ENCODE measurements around the gene KIF26B.

Gene KIF26B

GRCh38 chr1:245571815-245572294 is 417.1 kb downstream of the KIF26B start:
- no peak for DNase-seq (ENCODE audit: low read depth)

DNA sequence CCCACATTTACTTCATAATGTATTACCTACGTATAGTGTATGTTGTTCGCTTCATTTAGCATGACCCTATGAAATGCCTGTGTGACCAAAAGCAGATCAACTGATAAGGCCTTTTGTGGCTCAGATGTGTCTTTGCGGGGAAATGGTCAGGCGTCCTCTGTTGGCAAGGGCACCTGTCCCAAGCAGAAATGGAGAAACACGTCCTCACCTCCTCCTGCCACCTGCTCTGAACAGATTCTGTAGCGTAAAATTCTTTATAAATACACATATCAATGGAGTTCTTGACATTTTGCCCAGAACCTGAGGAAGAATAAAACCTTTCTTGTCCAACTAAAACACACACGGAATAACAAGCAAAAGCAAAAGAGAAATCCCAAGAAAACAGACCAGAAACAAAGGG is 417.9 kb downstream of the KIF26B start:
- no peak for DNase-seq (ENCODE audit: low read depth)

DNA sequence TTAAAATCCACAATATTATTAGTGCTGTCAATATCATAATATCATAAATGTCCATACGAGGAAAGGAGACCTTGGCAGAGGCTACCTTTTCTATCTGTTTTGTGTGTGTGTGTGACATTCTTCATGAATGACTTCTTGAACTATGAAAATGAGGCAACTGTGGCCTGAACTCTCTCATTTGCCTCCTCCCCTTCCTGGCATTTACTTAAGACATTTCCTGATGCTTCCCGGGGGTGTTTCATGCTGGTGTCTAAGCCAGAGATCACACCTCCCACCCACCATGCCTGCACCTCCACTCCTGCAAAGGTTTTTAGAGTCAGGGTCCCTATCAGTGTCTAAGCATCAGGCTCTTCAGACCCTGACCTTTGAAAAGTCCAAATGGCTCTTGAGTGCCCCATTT is 420.9 kb downstream of the KIF26B start:
- DNase-seq (ENCODE audit: low read depth), result no peak

- DNase-seq (ENCODE audit: low read depth), result no peak
Observed at GRCh38 chr1:245576323-245576722, 421.5 kb downstream of the KIF26B start.

GRCh38 chr1:245577191-245578157 is 422.7 kb downstream of the KIF26B start:
- DNase-seq (ENCODE audit: low read depth), result no peak

DNA sequence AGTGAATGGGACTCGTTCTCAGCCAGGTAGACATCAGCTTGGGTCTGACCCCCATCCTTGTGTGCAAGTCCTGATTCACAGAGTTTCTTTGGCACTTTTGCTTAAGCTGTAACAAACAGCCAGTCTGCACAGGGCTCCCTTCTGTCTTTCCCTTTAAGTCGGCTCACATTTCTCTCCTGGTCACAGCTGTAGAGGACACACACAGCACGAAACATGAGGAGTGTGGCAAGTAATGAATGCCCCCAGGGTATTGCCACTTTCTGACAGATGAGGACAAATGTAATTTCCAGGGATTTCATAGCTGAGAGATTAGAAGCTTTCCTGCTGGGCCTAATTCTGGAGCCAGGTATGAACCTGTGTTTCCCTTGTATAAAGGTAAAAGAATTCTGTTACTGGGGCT is 423.5 kb downstream of the KIF26B start:
- DNase-seq (ENCODE audit: low read depth), result no peak

- DNase-seq (ENCODE audit: low read depth), result no peak
Observed at GRCh38 chr1:245578771-245579170, 424.0 kb downstream of the KIF26B start.

GRCh38 chr1:245579881-245580280 is 425.1 kb downstream of the KIF26B start:
- no peak for DNase-seq (ENCODE audit: low read depth)

- DNase-seq (ENCODE audit: low read depth), result no peak
Observed at GRCh38 chr1:245580651-245581050, 425.9 kb downstream of the KIF26B start.

- no peak for DNase-seq (ENCODE audit: low read depth)
Observed at GRCh38 chr1:245582026-245582425, 427.2 kb downstream of the KIF26B start.

GRCh38 chr1:245583081-245583480 is 428.3 kb downstream of the KIF26B start:
- DNase-seq (ENCODE audit: low read depth), result no peak

GRCh38 chr1:245583575-245584330 is 429.0 kb downstream of the KIF26B start:
- DNase-seq (ENCODE audit: low read depth), result no peak

GRCh38 chr1:245585252-245585959 is 430.6 kb downstream of the KIF26B start:
- no peak for DNase-seq (ENCODE audit: low read depth)

DNA sequence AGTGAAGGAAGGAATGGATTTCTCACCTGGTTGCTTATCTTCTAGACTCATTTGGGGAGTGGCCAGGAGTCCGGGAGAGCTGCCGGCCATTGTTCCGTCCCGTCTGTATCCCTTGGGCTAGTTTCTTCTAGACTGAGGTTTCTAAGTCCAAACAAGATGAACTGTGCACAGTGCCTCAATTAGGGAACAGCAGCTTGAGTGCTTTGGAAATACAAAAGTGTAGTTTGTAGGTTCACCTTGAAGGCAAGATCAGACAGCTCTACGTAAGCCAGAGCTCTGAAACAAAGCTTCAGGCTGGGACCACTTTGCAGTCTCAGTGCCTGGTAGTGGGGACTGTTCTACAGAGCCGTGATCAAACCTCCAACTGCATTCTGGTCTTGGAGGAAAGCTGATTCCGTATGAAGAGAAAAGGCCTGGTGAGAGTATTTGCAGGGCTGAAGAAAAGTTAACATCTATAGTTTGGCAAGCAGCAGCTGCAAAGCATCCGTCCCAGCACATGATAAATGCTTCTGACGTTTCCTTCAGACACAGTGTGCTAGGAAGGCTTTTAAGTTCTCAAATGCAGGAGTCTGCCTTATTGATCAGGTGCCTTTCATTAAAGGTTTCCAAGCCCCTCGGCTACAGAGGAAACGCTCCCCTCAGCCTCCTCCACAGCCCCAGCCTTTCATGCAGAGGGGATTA is 432.8 kb downstream of the KIF26B start:
- DNase-seq (ENCODE audit: low read depth), result no peak

DNA sequence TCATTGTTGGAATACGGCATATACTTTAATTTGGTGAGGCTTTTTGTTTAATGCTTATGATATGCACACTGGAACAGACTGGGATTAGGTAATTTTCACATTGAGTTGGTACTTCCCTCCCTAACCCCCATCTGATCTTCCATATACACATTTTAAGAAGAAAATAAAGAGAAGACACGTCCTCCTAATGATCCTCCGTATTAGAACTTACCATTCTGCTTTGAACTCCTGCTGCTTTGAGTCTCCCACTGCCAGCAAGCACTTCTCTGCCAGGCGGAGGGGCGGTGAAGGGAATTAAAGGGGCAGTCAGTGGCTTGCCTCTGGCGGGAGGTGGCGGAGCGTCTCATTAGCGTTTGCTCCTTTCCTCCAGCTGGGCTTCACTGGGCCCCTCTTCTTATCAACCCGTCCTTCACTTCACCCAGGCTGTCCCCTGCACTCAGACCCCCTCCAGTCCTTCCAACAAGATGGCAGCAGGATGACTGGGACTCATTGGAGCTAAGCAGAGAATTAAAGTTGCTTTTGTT is 433.4 kb downstream of the KIF26B start:
- no peak for DNase-seq (ENCODE audit: low read depth)

GRCh38 chr1:245589316-245589715 is 434.5 kb downstream of the KIF26B start:
- DNase-seq (ENCODE audit: low read depth), result no peak

DNA sequence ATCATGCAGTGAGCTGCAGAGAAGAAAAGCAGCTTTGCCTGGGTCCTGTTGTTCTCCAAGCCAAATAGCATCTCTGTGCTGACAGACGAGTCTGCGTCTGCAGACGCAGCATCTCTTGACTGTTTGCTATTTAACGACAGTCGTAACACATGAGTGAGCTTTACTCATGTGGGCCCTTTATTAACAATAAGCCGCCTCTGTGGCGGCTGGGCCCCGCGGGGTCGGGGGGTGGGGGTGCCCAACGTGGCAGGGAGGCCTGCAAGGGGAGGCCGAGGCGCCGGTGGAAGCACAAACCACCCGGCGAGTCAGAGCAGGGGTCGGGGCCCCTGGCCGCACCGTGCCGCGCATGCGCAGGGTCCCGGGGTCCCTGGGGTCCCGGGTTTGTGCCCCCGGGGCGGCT is 435.1 kb downstream of the KIF26B start:
- DNase-seq (ENCODE audit: low read depth), result no peak

DNA sequence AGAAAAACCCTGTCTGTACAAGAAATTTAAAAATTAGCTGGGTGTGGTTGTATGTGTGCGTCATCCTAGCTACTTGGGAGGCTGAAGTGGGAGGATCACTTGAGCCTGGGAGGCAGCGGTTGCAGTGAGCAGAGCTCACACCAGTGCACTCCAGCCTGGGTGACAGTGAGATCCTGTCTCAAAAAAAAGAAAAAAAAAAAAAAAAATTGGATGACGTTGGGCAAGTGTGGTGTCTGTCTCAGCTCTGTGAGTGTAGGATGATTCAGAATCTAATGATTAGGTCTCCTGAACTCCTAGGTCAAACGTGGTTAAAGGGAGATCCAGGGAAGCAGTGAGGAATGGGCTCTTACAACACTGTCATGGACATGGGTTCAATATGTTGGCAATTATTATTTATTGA is 435.9 kb downstream of the KIF26B start:
- no peak for DNase-seq (ENCODE audit: low read depth)

GRCh38 chr1:245591346-245592188 is 436.8 kb downstream of the KIF26B start:
- no peak for DNase-seq (ENCODE audit: low read depth)

DNA sequence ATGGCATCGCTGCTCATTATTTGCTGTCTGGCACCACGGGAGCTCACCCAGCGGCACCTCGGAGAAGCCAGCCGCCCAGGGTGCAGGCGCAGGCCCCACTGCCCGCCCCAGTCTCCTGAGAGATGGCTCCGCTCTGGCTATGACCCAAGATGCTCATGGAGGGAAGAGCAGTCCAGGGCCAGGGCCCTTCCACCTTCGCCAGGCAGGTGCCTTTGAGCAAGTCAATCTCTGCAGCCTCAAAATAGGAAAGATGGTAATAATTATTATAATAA is 437.3 kb downstream of the KIF26B start:
- DNase-seq (ENCODE audit: low read depth), result no peak

Data from activated T-cell treated with anti-CD3 and anti-CD28 coated beads for 48 hours (primary cell).